Parathyroid adenoma (tissue), 2 donors: Measurements from ENCODE around the gene RBSN.

Experiments used
- H2AFZ ChIP-seq: fragments of 300-600 bp; sonication (generic); one replicate; pipeline ENCODE4 v1.7.0; 2017; ENCODE audit warnings: antibody characterized with exemption, mild to moderate bottlenecking
- H3K27ac ChIP-seq: fragments of 300-600 bp; sonication (generic); one replicate; pipeline ENCODE4 v1.7.0; 2017
- H3K27me3 ChIP-seq: fragments of 300-600 bp; sonication (generic); one replicate; pipeline ENCODE4 v1.7.0; 2017; ENCODE audit warnings: low read length; ENCODE audit not compliant: control insufficient read depth, insufficient read depth
- H3K36me3 ChIP-seq: fragments of 300-600 bp; sonication (generic); one replicate; pipeline ENCODE4 v1.7.0; 2017; ENCODE audit warnings: low read length; ENCODE audit not compliant: control insufficient read depth, insufficient read depth
- H3K4me1 ChIP-seq: fragments of 300-600 bp; sonication (generic); one replicate; pipeline ENCODE4 v1.7.0; 2017; ENCODE audit warnings: control low read depth
- H3K4me2 ChIP-seq: fragments of 300-600 bp; sonication (generic); one replicate; pipeline ENCODE4 v1.7.0; 2017; ENCODE audit warnings: low read length
- H3K4me3 ChIP-seq: fragments of 300-600 bp; sonication (generic); one replicate; pipeline ENCODE4 v1.7.0; 2017; ENCODE audit warnings: low read depth, low read length
- H3K79me2 ChIP-seq: fragments of 300-600 bp; sonication (generic); one replicate; pipeline ENCODE4 v1.7.0; 2017; ENCODE audit warnings: control low read depth
- H3K9ac ChIP-seq: fragments of 300-600 bp; sonication (generic); one replicate; pipeline ENCODE4 v1.7.0; 2017; ENCODE audit warnings: mild to moderate bottlenecking
- H3K9me3 ChIP-seq: fragments of 300-600 bp; sonication (generic); one replicate; pipeline ENCODE4 v1.7.0; 2017; ENCODE audit warnings: low read length; ENCODE audit not compliant: control insufficient read depth
- CTCF ChIP-seq: fragments of 300-600 bp; sonication (generic); IDR thresholded peaks from one replicate; pipeline ENCODE4 v1.7.0; 2017; ENCODE audit warnings: antibody characterized with exemption, mild to moderate bottlenecking
- donor health status: primary hyperparathyroidism.

RBSN gene

GRCh38 chr3:15043408-15044171 is 55.4 kb downstream of the RBSN start:
- Histone ChIP-seq H3K27me3 (no peaks in the 10 kb centered on the region), H3K27ac (no peak overlapping the region), H3K79me2 (no peaks in the 10 kb centered on the region), H3K9ac (no peak overlapping the region), H3K36me3 (no peaks in the 10 kb centered on the region), H3K4me3 (no peak overlapping the region), H2AFZ (no peak overlapping the region), H3K4me1 (peaks cover 2% of the 10 kb centered on the region), H3K4me2 (no peak overlapping the region), H3K9me3 (no peaks in the 10 kb centered on the region)
- TF ChIP-seq CTCF: no peak

GRCh38 chr3:15042936-15043335 is 56.0 kb downstream of the RBSN start:
- Histone ChIP-seq H3K9ac (no peak overlapping the region), H3K9me3 (no peaks in the 10 kb centered on the region), H2AFZ (no peak overlapping the region), H3K4me2 (no peak overlapping the region), H3K4me3 (no peak overlapping the region), H3K36me3 (no peaks in the 10 kb centered on the region), H3K79me2 (no peaks in the 10 kb centered on the region), H3K27ac (no peak overlapping the region), H3K4me1 (peaks cover 2% of the 10 kb centered on the region), H3K27me3 (no peaks in the 10 kb centered on the region)
- no peak for TF ChIP-seq CTCF

- no peaks in the 10 kb centered on the region for H3K36me3 ChIP-seq
- no peak overlapping the region for H3K4me2 ChIP-seq
- no peak overlapping the region for H3K9ac ChIP-seq
- H3K27me3 ChIP-seq: no peaks in the 10 kb centered on the region
- no peak overlapping the region for H3K4me3 ChIP-seq
- no peaks in the 10 kb centered on the region for H3K9me3 ChIP-seq
- no peaks in the 10 kb centered on the region for H3K4me1 ChIP-seq
- peak overlapping the region; percentile 11 for H3K27ac ChIP-seq
- no peak overlapping the region for H2AFZ ChIP-seq
- no peaks in the 10 kb centered on the region for H3K79me2 ChIP-seq
- TF ChIP-seq CTCF: no peak
Measured at GRCh38 chr3:15041950-15042349, 57.0 kb downstream of the RBSN start.

GRCh38 chr3:15040844-15041243 is 58.1 kb downstream of the RBSN start:
- Histone ChIP-seq H3K27ac (no peak overlapping the region), H3K36me3 (no peaks in the 10 kb centered on the region), H2AFZ (no peak overlapping the region), H3K9me3 (no peaks in the 10 kb centered on the region), H3K4me3 (no peak overlapping the region), H3K9ac (no peak overlapping the region), H3K4me2 (no peak overlapping the region), H3K4me1 (no peaks in the 10 kb centered on the region), H3K27me3 (no peaks in the 10 kb centered on the region), H3K79me2 (no peaks in the 10 kb centered on the region)
- TF ChIP-seq CTCF: no peak

GRCh38 chr3:15038306-15038705 is 60.6 kb downstream of the RBSN start:
- Histone ChIP-seq H3K4me3 (no peak overlapping the region), H3K79me2 (no peaks in the 10 kb centered on the region), H2AFZ (no peak overlapping the region), H3K4me2 (no peak overlapping the region), H3K4me1 (no peaks in the 10 kb centered on the region), H3K27ac (no peak overlapping the region), H3K9ac (no peak overlapping the region), H3K27me3 (no peaks in the 10 kb centered on the region), H3K9me3 (no peaks in the 10 kb centered on the region), H3K36me3 (no peaks in the 10 kb centered on the region)
- no peak for TF ChIP-seq CTCF
